Measurements from ENCODE around the gene BRINP1.

The BRINP1 gene

DNA sequence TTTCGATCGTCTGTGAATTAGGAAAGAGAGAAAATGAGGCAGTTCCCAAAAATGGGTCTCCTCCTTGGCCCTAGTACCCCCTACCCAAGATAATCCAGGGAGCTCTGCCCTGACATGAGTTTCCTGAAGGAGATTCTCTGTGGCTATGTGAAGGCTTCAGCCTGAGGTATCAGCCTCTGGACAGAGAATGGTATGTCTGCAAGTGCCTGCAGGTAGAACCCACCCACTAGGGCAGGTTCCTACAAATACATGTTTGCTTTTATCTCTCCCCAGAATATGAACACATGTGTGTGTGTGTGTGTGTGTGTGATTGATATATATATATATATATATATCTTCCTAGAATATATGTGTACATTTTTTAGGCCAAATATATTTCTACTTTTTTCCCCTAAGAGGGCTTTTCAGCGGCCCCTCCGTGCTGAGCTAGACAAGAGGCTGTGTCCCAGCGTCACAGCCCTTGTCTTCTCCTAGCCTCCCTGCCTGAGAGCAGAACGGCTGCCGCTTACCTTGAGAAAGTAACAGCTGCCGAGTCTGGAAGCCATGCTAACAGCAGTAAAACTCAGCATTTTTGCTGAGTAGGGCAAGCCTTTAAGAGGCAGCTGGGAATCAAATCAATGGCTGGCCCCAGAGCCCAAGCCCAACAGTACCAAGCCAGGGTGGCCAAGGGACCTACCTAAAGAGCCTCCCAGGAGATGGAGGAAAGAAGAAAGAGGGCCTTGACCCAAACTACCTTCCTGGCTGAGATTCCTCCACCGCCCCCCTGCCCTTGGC is 2.1 kb downstream of the BRINP1 start:
- H3K27me3 Mint-ChIP-seq = peaks cover 30% of the 10 kb centered on the region
- H3K27ac Mint-ChIP-seq = no peak overlapping the region
- H3K9me3 Mint-ChIP-seq = peaks cover 9% of the 10 kb centered on the region
- H3K4me1 Mint-ChIP-seq = no peaks in the 10 kb centered on the region
- H3K4me3 Mint-ChIP-seq = no peak overlapping the region
- H3K36me3 Mint-ChIP-seq = no peaks in the 10 kb centered on the region

DNA sequence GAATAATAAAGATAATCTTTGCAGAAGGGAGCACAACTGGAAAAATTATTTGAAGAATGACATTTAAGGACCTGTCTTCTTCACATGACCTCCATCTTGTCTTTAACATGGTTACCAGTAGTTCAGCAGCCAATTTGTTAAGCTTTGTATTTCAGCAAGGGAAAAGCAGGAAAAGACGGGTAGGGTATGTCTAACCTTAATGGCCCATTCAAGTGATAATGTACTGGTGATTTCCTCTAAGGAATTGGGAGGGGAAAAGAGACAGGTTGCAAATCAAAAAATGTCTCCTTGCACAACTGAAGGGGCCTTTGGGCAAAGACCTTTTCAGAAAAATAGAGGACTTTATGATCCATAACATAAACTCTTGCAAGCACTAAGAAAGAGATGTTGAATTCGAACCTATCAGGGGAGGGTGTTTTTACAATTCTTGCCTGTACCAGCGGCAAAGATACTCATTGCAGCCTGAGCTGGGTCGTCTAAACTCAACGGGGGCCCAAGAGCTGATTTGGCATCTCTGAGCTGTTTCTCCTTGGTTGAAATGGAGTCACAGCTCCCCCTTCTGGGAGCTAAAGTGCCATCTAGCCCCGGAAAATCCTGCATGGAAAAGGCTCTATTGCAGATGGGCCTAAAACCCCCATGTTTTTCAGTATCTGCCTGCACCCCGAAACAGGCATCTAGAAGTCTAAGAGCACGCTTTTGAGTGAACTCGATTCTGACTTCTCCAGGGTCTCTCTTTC is 3.8 kb downstream of the BRINP1 start:
- Mint-ChIP-seq H3K4me1 (no peaks in the 10 kb centered on the region), H3K27me3 (peaks cover 23% of the 10 kb centered on the region), H3K4me3 (no peak overlapping the region), H3K27ac (no peak overlapping the region), H3K9me3 (peaks cover 5% of the 10 kb centered on the region), H3K36me3 (no peaks in the 10 kb centered on the region)

GRCh38 chr9:119360237-119360636 is 9.0 kb downstream of the BRINP1 start:
- H3K27me3 Mint-ChIP-seq = peaks cover 4% of the 10 kb centered on the region
- no peaks in the 10 kb centered on the region for H3K4me1 Mint-ChIP-seq
- H3K9me3 Mint-ChIP-seq = no peaks in the 10 kb centered on the region
- H3K27ac Mint-ChIP-seq = no peak overlapping the region
- no peaks in the 10 kb centered on the region for H3K36me3 Mint-ChIP-seq
- no peak overlapping the region for H3K4me3 Mint-ChIP-seq

- Mint-ChIP-seq H3K27ac (no peak overlapping the region), H3K9me3 (peaks cover 5% of the 10 kb centered on the region), H3K36me3 (no peaks in the 10 kb centered on the region)
Observed at GRCh38 chr9:119357336-119358096, 11.7 kb downstream of the BRINP1 start.

DNA sequence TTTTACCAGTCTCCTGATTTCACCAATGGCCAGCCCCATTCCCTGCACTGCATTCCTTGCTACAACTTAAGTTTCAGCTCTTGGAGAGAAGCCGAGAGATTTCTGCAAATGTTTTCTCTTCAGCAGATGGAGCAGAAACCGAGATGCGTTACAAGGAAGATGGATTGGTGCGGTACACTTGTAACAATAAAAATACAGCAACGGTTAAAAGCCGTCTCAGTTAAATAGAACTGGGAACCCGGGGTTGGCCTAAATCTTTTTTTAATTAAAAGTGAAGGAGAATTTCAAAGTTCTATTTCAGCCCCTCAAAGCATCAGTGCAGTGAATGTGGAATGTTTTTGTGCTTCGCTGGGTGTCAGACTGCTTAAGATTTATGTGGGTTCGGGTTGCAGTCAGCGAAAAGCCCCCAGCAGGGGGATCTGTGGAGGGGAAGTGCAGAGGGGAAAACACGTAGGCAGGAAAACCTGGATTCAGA is 19.8 kb downstream of the BRINP1 start:
- Mint-ChIP-seq H3K4me3 (no peak overlapping the region), H3K9me3 (peaks cover 5% of the 10 kb centered on the region), H3K27me3 (no peaks in the 10 kb centered on the region), H3K36me3 (no peaks in the 10 kb centered on the region), H3K27ac (no peak overlapping the region), H3K4me1 (no peaks in the 10 kb centered on the region)

More at GRCh38 chr9:119357336-119358096, 11.7 kb downstream of the BRINP1 start:
- Mint-ChIP-seq H3K27me3 (no peaks in the 10 kb centered on the region), H3K4me1 (no peaks in the 10 kb centered on the region), H3K4me3 (no peak overlapping the region)

DNA sequence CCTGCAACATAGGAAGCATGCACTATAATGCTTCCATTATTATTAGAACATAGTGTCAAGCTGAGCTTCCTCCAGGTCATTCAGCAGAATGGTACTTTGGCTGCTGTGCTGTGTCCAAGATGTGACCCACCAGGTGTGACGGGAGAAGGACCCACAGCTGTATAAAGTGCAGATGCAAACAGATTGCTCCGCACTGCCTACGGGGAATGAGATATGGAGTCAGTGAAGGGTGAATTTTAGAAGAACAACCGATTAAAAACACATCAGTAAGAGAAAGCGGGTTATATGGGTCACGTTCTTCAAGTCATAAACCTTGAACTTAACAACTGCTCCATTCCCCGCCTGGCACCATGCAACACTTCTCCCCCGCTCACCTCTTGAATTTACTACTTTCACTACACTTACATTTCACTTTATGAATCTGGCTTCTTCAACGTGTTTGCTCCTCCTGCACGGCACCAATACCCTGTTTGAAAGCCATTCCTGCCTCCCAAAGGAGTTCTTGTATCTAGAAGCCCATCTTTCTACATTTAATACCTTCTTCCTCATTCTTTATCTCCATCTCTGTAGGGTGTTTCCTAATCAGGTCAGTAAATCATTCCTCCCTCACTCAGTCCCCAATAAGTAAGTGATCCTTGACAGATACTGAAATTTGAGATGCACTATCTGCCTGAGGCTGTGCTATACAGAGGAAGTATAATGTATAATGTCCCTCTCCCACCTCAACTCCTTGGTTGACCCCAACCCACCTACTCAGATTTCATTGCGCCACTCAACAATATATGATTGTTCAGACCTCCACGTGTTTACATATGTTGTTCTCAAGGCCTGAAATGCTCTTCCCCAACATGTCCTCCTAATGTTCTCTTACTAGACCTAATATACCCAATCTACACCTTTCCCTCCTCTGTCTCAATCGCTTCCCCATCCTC is 25.9 kb downstream of the BRINP1 start:
- no peaks in the 10 kb centered on the region for H3K4me1 Mint-ChIP-seq
- H3K4me3 Mint-ChIP-seq = no peak overlapping the region
- no peak overlapping the region for H3K27ac Mint-ChIP-seq
- H3K9me3 Mint-ChIP-seq = no peaks in the 10 kb centered on the region
- no peaks in the 10 kb centered on the region for H3K36me3 Mint-ChIP-seq
- H3K27me3 Mint-ChIP-seq = no peaks in the 10 kb centered on the region

DNA sequence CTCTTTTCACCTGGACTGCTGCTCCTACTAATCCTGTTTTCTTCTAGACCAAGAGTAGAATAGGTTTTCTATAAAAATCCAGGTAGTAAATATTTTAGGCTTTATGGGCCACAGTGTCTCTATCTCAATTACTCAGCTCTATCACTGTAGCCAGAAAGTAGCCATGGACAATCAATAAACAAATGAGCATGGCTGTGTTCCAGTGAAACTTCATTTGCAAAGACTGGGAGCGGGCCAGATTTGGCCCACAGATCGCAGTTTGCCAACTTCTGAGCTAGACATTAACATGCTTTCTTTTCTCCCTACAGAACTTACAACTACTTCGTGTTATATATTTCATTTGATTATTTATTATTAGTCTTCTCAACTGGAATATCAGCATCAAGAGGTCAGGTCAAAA is 30.2 kb downstream of the BRINP1 start:
- Mint-ChIP-seq H3K27ac (no peak overlapping the region), H3K9me3 (no peaks in the 10 kb centered on the region), H3K4me1 (no peaks in the 10 kb centered on the region), H3K36me3 (no peaks in the 10 kb centered on the region), H3K27me3 (peaks cover 1% of the 10 kb centered on the region), H3K4me3 (no peak overlapping the region)

GRCh38 chr9:119337573-119337972 is 31.7 kb downstream of the BRINP1 start:
- Mint-ChIP-seq H3K9me3 (no peaks in the 10 kb centered on the region), H3K27me3 (peaks cover 1% of the 10 kb centered on the region), H3K4me3 (no peak overlapping the region), H3K27ac (no peak overlapping the region), H3K36me3 (no peaks in the 10 kb centered on the region), H3K4me1 (no peaks in the 10 kb centered on the region)

DNA sequence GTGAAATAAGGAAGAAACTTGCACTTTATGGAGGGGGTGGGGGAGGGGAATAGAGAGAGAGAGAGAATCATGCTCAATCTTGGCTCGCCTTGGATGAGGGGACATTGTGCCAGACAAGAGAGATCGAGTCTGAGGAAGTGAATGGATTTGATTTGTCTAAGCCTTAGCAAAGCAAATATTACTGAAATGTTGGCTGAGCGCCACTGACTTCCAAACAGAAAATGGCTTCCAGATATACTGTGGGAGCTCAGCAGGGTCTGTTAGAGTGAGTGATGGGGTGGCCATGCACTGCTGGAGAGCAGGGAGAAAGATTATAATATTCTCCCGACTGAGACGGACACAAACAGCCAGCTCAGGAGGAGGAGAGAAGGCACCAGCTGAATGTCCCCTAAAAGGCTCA is 34.5 kb downstream of the BRINP1 start:
- H3K27ac Mint-ChIP-seq = no peak overlapping the region
- H3K36me3 Mint-ChIP-seq = no peaks in the 10 kb centered on the region
- H3K9me3 Mint-ChIP-seq = no peaks in the 10 kb centered on the region
- no peaks in the 10 kb centered on the region for H3K4me1 Mint-ChIP-seq
- H3K27me3 Mint-ChIP-seq = peaks cover 1% of the 10 kb centered on the region
- no peak overlapping the region for H3K4me3 Mint-ChIP-seq

GRCh38 chr9:119333507-119334229 is 35.6 kb downstream of the BRINP1 start:
- Mint-ChIP-seq H3K27me3 (peaks cover 1% of the 10 kb centered on the region), H3K4me1 (no peaks in the 10 kb centered on the region), H3K27ac (no peak overlapping the region), H3K9me3 (peaks cover 2% of the 10 kb centered on the region), H3K4me3 (no peak overlapping the region), H3K36me3 (no peaks in the 10 kb centered on the region)

DNA sequence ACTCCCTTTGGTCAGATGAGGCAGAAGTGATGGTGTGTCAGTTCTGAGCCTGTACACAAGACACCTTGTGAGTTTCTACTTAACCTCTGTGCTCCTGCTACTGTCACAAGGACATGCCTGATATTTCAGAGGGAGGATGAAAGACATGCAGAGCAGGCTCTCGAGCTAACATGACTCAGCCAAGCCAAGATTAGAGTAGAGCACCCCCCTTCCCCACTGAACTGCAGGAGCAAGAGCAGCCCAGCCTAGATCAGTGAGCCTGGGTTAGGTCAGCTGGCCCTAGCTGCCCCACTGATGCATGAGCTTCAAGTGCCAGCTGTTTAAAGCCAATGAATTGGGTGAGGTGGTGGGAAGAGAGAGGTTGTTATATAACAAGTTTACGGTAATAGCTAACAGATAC is 36.7 kb downstream of the BRINP1 start:
- Mint-ChIP-seq H3K36me3 (no peaks in the 10 kb centered on the region), H3K4me3 (no peak overlapping the region), H3K4me1 (no peaks in the 10 kb centered on the region), H3K27me3 (no peaks in the 10 kb centered on the region), H3K9me3 (peaks cover 13% of the 10 kb centered on the region), H3K27ac (no peak overlapping the region)

DNA sequence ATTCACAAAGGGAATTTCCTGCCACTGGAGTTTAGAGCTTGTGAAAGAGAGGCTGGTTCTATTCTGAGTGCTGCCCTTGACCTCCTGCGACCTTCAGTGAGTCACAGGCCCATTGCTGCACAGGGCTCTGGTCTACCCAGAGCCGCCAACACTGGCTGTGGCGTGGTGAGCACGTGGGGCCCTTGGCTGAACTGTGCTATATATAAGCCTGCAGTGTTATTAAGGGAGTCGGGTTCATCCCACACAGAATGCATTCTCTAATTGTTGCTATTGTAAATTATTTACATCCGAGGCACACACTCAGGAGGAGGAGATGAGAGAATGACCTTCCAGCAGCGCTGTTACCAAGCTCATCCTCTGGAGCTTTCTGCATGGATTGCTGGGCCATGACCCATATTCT is 47.1 kb downstream of the BRINP1 start:
- no peaks in the 10 kb centered on the region for H3K27me3 Mint-ChIP-seq
- no peaks in the 10 kb centered on the region for H3K4me1 Mint-ChIP-seq
- H3K9me3 Mint-ChIP-seq = no peaks in the 10 kb centered on the region
- H3K27ac Mint-ChIP-seq = no peak overlapping the region
- H3K36me3 Mint-ChIP-seq = no peaks in the 10 kb centered on the region
- no peak overlapping the region for H3K4me3 Mint-ChIP-seq

DNA sequence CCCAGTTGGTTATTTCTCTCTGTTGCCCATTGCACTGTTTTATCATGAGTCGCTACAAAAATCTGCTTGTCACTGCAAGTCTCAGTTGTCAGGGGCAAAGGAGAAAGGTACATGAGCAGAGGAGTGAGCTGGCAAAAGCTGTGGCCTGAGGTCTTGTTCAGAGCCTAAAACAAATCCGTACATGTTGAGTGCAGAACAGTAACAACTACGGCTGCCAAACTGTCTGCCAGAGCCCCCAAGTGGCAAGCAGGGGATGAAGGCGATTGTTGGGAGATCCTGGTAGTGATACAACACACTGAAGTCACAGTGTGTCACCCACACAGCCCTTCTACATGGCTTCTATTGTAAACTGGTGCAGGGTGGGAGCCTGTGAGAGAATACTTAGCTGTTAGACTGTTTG is 50.9 kb downstream of the BRINP1 start:
- Mint-ChIP-seq H3K36me3 (no peaks in the 10 kb centered on the region), H3K27ac (no peak overlapping the region), H3K4me1 (no peaks in the 10 kb centered on the region), H3K9me3 (no peaks in the 10 kb centered on the region), H3K4me3 (no peak overlapping the region), H3K27me3 (no peaks in the 10 kb centered on the region)

DNA sequence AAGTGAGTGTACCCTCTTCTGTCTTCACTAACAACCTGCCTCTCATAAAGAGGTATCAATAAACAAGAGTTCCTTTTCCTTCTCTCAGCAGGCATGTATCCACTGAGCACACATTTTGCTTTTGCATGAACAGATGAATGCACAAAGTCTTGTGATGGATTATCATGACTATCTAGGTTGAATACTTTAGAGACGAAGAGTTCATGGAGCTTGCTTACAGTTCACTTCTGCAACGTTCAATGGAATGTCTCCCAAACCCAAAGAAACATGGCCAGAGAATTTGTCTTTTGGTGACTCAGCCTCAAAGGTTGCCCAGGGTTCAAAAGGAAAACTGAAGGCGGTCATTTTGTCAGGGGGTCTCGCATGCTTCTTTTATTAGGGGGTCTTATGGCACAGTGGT is 55.4 kb downstream of the BRINP1 start:
- no peak overlapping the region for H3K27ac Mint-ChIP-seq
- H3K4me1 Mint-ChIP-seq = no peaks in the 10 kb centered on the region
- no peak overlapping the region for H3K4me3 Mint-ChIP-seq
- H3K9me3 Mint-ChIP-seq = no peaks in the 10 kb centered on the region
- no peaks in the 10 kb centered on the region for H3K27me3 Mint-ChIP-seq
- H3K36me3 Mint-ChIP-seq = no peaks in the 10 kb centered on the region
